Measurements from ENCODE around the gene IGF1R.

The IGF1R gene

DNA sequence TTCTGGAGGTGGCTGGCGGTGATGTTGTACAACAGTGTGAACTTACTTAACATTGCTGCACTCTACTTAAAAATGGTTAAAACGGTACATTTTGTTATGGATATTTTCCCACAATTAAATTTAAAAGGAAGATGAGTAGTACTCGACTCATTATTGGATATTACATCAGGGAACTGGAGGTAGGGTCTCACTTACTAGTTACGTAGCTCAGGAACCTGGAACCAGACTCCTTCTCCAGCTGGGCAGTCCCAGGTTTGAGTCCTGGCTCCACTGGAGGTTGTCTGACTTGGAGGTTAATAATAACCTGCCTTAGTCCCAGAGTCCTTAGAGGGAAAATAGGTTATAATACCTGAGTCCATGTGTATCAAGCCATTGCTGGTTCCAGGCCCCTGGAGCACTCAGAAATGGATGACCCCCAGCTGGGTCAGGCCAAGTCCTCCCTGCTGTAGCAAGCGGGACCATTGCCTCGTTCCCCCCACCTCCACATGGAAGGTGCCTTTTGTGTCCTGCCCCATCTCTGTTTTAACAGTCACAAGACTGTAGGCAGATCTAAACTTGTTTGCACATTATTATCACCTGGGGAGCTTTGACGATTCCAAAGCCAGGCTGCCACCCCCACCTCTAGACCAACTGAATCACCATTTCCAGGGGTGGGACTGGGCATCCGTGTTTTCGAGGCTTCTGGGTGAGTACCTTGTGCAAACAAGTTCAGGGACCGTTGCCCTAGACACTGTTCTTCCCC is 126.6 kb downstream of the IGF1R start:
- no peak overlapping the region for H3K4me2 ChIP-seq (ENCODE audit: low read length)
- H3K27me3 ChIP-seq (ENCODE audit: control insufficient read depth, insufficient read depth, low read length), result no peaks in the 10 kb centered on the region
- no peaks in the 10 kb centered on the region for H3K36me3 ChIP-seq (ENCODE audit: insufficient read depth, low read length)
- H3K9me3 ChIP-seq (replicated peaks; ENCODE audit: low read length), result no peaks in the 10 kb centered on the region
- peaks cover 31% of the 10 kb centered on the region for H3K4me1 ChIP-seq (ENCODE audit: control insufficient read depth, insufficient read depth, low read length)
- H3K4me3 ChIP-seq (ENCODE audit: low read length), result no peak overlapping the region
- no peak overlapping the region for H3K9ac ChIP-seq (ENCODE audit: low read depth, low read length)

DNA sequence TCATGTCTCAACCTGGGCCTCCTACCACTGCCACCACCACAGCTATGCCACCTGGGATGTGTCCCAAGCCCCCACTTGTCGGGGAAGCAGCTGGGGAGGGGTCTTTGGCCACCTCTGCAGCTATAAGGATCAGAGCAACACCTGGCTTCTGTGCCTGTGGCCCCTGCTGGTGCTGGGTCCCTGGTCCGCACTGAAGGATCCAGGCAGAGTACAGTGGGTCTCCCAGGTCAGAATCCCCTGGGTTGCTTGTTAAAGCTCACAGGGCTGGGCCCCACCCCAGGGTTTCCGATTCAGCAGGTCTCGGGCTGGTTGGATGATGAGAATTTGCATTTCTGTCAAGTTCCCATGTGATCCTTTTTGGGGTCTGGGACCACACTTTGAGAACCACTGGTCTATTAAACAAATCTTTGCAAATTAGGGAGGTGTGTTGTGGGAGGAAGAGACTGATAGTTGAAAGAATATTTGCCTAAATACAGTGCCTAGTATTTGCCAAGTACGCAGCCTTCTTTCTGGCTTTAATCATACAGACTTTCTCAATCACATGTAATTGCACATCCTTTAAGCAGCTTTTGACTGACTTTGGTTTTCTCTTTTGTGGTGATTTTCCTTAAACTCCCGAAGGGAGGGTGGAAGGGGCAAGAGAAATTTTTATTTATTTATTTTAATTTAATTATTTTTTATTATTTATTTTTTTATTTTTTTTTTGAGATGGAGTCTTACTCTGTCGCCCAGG is 127.3 kb downstream of the IGF1R start:
- Histone ChIP-seq H3K36me3 (ENCODE audit: insufficient read depth, low read length) (no peaks in the 10 kb centered on the region), H3K4me3 (ENCODE audit: low read length) (no peak overlapping the region), H3K4me1 (ENCODE audit: control insufficient read depth, insufficient read depth, low read length) (peaks cover 31% of the 10 kb centered on the region), H3K9me3 (replicated peaks; ENCODE audit: low read length) (no peaks in the 10 kb centered on the region), H3K4me2 (ENCODE audit: low read length) (no peak overlapping the region), H3K27me3 (ENCODE audit: control insufficient read depth, insufficient read depth, low read length) (no peaks in the 10 kb centered on the region), H3K9ac (ENCODE audit: low read depth, low read length) (no peak overlapping the region)

DNA sequence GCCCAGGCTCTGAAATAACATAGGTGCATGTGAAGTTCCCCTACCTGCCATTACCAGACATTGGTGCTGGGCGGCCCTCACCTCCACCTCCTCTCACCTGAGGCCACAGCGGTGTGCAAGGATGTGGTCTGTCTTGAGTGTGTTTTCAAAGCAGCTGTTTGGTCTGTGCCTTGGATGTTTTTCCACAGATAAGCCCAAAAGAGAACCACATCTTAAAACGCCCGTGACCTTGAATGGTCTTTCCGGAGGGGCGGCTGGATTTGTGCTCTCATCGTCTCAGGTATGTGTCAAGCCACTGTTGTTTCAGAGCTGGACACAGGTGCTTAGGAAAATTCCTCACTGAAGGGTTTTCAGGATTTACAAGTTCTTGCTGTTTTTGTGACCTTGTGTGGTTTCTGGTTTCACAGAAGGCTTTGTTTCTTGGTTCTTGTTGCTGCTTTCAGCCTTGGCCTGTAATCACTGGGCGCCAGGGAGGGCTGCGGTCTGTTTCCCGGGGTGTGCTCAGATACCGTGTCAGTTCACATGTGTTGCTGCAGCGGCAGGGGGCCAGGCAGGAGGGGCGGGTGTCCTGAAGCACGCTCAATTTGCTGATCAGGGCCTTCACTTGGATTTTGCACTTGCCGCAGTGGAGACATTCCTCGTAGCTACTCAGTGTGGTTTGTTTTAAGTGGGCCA is 128.4 kb downstream of the IGF1R start:
- Histone ChIP-seq H3K36me3 (ENCODE audit: insufficient read depth, low read length) (no peaks in the 10 kb centered on the region), H3K27me3 (ENCODE audit: control insufficient read depth, insufficient read depth, low read length) (no peaks in the 10 kb centered on the region), H3K4me3 (ENCODE audit: low read length) (no peak overlapping the region), H3K9ac (ENCODE audit: low read depth, low read length) (no peak overlapping the region), H3K4me1 (ENCODE audit: control insufficient read depth, insufficient read depth, low read length) (peaks cover 31% of the 10 kb centered on the region), H3K9me3 (replicated peaks; ENCODE audit: low read length) (no peaks in the 10 kb centered on the region), H3K4me2 (ENCODE audit: low read length) (peak overlapping the region; percentile 5)

DNA sequence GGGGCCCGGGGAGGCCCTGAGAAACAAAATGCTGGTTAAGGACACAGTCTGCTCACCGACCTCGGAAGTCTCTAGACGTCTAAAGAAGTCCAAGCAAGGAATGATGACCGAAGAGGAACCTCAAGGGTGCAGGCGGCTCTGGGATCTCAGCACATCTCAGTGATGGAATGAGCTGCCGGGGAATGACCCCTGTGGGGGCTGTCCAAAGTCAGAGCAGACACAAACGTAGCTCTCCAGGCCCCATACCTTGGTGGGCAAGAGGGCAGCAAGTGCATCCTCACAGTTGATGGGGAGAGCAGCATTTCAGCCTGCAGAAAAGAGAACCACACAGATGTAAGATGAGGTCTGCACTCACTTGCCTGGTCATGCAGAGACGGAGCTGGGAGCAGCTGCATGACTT is 129.1 kb downstream of the IGF1R start:
- no peak overlapping the region for H3K9ac ChIP-seq (ENCODE audit: low read depth, low read length)
- peaks cover 31% of the 10 kb centered on the region for H3K4me1 ChIP-seq (ENCODE audit: control insufficient read depth, insufficient read depth, low read length)
- no peaks in the 10 kb centered on the region for H3K9me3 ChIP-seq (replicated peaks; ENCODE audit: low read length)
- no peak overlapping the region for H3K4me2 ChIP-seq (ENCODE audit: low read length)
- H3K27me3 ChIP-seq (ENCODE audit: control insufficient read depth, insufficient read depth, low read length), result no peaks in the 10 kb centered on the region
- H3K36me3 ChIP-seq (ENCODE audit: insufficient read depth, low read length), result no peaks in the 10 kb centered on the region
- no peak overlapping the region for H3K4me3 ChIP-seq (ENCODE audit: low read length)

DNA sequence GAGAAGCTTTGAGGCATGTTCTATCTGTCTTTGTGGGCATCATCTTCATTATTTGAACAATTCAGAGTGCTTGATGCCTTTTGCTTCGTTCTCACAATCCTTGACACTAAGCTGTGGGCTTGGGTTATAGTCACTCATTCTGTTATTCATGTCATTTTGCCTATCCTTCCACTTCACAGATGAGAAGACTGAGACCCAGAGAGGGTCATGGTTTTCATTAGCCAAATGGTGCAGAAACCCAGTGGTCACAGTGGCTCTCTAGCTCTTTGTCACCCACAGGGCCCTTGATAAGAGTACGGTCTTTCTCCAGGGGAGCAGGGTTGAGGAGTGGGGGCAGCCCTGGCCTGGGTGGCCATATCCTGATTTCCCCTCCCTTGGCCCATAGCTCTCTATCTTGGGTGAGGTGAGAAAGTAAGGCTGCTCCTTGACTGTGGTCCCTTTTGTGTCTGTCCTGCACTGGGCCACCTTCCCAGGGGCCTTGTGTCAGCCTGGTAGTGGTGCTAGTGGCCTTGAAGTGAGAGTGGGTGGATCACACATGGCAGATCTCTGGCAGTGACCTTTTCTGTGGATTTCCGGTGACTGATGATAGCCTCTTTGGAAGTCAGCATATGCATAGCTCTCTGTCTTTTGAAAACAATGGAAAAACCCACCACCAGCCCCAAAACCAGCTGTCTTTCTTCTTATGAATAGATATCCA is 130.1 kb downstream of the IGF1R start:
- no peak overlapping the region for H3K4me3 ChIP-seq (ENCODE audit: low read length)
- H3K27me3 ChIP-seq (ENCODE audit: control insufficient read depth, insufficient read depth, low read length), result no peaks in the 10 kb centered on the region
- peaks cover 31% of the 10 kb centered on the region for H3K4me1 ChIP-seq (ENCODE audit: control insufficient read depth, insufficient read depth, low read length)
- H3K36me3 ChIP-seq (ENCODE audit: insufficient read depth, low read length), result no peaks in the 10 kb centered on the region
- no peak overlapping the region for H3K4me2 ChIP-seq (ENCODE audit: low read length)
- H3K9ac ChIP-seq (ENCODE audit: low read depth, low read length), result no peak overlapping the region
- no peaks in the 10 kb centered on the region for H3K9me3 ChIP-seq (replicated peaks; ENCODE audit: low read length)

DNA sequence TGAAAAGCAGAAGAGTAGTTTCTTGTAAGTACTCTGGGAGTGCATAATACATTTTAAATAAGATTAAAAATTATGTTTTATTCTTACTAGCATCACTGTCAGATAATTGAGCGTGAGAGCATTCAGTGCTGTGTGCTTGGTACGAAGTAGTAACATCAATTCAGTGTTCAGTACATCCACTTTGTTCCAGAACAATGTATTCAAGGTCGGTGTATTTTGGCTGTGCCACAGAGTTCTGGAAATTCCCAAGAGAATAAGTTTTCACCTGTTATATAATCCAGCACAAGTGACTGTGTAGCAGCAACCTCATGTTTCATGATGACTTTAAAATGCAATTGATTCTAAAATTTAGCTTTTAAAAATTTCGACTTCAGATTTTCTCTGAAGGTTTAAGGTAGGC is 130.6 kb downstream of the IGF1R start:
- Histone ChIP-seq H3K27me3 (ENCODE audit: control insufficient read depth, insufficient read depth, low read length) (no peaks in the 10 kb centered on the region), H3K4me3 (ENCODE audit: low read length) (no peak overlapping the region), H3K9ac (ENCODE audit: low read depth, low read length) (peak overlapping the region; percentile 24), H3K4me2 (ENCODE audit: low read length) (no peak overlapping the region), H3K4me1 (ENCODE audit: control insufficient read depth, insufficient read depth, low read length) (peaks cover 31% of the 10 kb centered on the region), H3K36me3 (ENCODE audit: insufficient read depth, low read length) (no peaks in the 10 kb centered on the region), H3K9me3 (replicated peaks; ENCODE audit: low read length) (no peaks in the 10 kb centered on the region)

DNA sequence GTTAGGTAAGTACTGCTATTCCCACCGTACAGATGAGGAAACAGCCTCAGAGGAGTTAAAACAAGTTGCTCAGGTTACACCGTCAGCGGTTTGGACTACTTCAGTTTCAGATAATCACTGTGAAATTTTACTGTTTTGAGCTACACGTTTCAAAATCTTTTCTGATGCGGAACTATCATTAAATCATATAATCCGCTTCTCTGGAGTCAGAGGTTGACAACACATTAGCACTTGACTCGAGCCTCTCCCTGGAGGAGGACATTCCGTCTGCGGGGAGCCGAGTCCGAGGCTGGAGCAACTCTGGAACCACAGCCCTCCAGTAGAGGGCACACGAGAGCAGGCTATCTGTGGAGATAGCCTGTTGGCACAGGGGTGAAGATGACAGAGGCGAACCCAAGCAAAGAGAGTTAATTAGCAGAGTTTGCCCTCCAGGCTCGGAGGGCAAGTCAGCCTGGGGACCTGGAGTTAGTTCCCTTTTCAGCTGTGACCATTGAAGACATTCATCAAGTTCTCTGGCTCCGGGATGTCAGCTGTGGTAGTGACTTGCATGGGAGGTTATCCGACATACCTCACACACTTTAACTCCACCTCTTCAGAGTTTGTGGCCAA is 131.2 kb downstream of the IGF1R start:
- peaks cover 31% of the 10 kb centered on the region for H3K4me1 ChIP-seq (ENCODE audit: control insufficient read depth, insufficient read depth, low read length)
- H3K4me3 ChIP-seq (ENCODE audit: low read length), result peak overlapping the region; percentile 25

DNA sequence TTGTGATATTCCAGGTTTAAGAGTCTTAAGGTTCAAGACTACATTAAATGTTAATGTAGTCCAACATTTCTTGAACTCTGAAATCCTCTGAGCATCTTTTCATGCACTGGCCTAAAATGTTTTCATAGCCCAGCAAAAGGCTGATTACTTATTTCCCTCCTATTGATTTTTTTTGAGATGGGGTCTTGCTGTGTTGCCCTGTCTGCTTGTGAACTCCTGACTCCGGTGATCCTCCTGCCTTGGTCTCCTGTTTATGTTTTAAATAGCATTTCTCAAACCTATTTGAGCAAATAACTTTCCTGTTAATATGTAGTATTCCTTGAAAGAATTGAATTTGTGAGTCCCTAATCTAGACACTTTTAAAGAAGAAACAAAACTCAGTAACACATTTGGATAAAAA is 133.5 kb downstream of the IGF1R start:
- H3K9me3 ChIP-seq (replicated peaks; ENCODE audit: low read length), result no peaks in the 10 kb centered on the region
- H3K36me3 ChIP-seq (ENCODE audit: insufficient read depth, low read length), result no peaks in the 10 kb centered on the region
- no peaks in the 10 kb centered on the region for H3K27me3 ChIP-seq (ENCODE audit: control insufficient read depth, insufficient read depth, low read length)
- no peak overlapping the region for H3K4me2 ChIP-seq (ENCODE audit: low read length)
- no peak overlapping the region for H3K4me3 ChIP-seq (ENCODE audit: low read length)
- H3K9ac ChIP-seq (ENCODE audit: low read depth, low read length), result no peak overlapping the region
- H3K4me1 ChIP-seq (ENCODE audit: control insufficient read depth, insufficient read depth, low read length), result peaks cover 27% of the 10 kb centered on the region

More for the DNA sequence above, 131.2 kb downstream of the IGF1R start:
- no peaks in the 10 kb centered on the region for H3K9me3 ChIP-seq (replicated peaks; ENCODE audit: low read length)
- H3K9ac ChIP-seq (ENCODE audit: low read depth, low read length), result peak overlapping the region; percentile 24
- peak overlapping the region; percentile 37 for H3K4me2 ChIP-seq (ENCODE audit: low read length)
- no peaks in the 10 kb centered on the region for H3K36me3 ChIP-seq (ENCODE audit: insufficient read depth, low read length)
- H3K27me3 ChIP-seq (ENCODE audit: control insufficient read depth, insufficient read depth, low read length), result no peaks in the 10 kb centered on the region

DNA sequence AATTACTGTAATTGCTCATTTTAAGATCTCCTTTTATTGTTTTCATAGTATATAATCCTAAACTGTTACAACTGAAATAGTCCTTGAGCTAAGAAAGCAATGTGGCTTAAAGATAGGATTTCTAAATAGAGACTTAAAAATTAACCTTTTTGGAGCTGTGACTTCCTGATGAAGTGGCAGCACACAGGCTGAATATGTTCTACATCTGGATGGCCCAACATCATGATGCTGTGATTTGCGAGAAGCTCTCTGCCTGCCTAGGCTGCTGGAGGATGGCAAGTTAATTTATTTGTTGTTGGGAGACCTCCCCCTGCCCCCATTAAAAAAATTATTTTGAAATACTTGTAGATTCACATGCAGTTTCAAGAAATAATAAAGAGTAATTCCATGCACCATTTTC is 134.5 kb downstream of the IGF1R start:
- Histone ChIP-seq H3K4me1 (ENCODE audit: control insufficient read depth, insufficient read depth, low read length) (peaks cover 24% of the 10 kb centered on the region), H3K4me2 (ENCODE audit: low read length) (no peak overlapping the region), H3K4me3 (ENCODE audit: low read length) (no peak overlapping the region), H3K27me3 (ENCODE audit: control insufficient read depth, insufficient read depth, low read length) (no peaks in the 10 kb centered on the region), H3K9me3 (replicated peaks; ENCODE audit: low read length) (no peaks in the 10 kb centered on the region), H3K9ac (ENCODE audit: low read depth, low read length) (no peak overlapping the region), H3K36me3 (ENCODE audit: insufficient read depth, low read length) (no peaks in the 10 kb centered on the region)

DNA sequence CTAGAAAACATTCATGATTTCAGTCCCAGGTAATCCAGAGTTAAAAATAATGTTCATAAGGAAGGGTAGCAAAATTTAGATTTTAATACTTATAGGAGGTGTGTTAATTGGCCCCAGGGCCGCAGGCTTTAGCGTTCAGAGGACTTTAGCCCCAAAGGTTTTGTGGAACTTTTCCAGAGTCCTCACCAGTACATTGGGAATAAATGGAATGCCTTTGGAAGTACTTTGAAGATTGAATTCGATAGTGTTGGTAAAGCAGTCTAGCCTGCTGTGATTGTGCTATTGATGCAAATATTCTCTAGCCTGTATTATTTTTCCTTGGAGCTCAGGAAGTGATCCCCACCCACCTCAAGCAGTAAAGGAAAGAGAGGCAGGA is 137.1 kb downstream of the IGF1R start:
- Histone ChIP-seq H3K4me3 (ENCODE audit: low read length) (no peak overlapping the region), H3K27me3 (ENCODE audit: control insufficient read depth, insufficient read depth, low read length) (no peaks in the 10 kb centered on the region), H3K4me1 (ENCODE audit: control insufficient read depth, insufficient read depth, low read length) (peaks cover 16% of the 10 kb centered on the region), H3K36me3 (ENCODE audit: insufficient read depth, low read length) (no peaks in the 10 kb centered on the region), H3K4me2 (ENCODE audit: low read length) (no peak overlapping the region), H3K9me3 (replicated peaks; ENCODE audit: low read length) (no peaks in the 10 kb centered on the region), H3K9ac (ENCODE audit: low read depth, low read length) (no peak overlapping the region)

Measured in skeletal muscle satellite cell (primary cell).